A549 (cell line): Measurements from ENCODE around the gene SWI5. TPM values are rescaled to one million over a fixed set of nuclear protein-coding genes. Genes with fewer than 3 reads are reported as not detected.

ENCODE experiments used
- ATAC-seq, 2 experiments: fragments of 200-7000 bp in 1 of 2; fragments of >200 bp in 1 of 2; cut with Nextera tagmentation in 1 of 2; cut with Tn5 transposase in 1 of 2; 3 replicates each; pipeline versions ENCODE4 v1.8.0 to v1.9.1; 2018 to 2020; ENCODE audit warnings: mild to moderate bottlenecking in 1 of 2, moderate library complexity in 1 of 2
- CTCF ChIA-PET: fragments of 300-600 bp; sonication (Branson Sonifier 250); formaldehyde crosslinking; extraction: SDS; loops from one replicate; lab custom pipeline; 2021; ENCODE audit warnings: antibody characterized with exemption, inconsistent platforms; lab: Yijun Ruan, JAX
- POLR2A ChIA-PET: fragments of 350-600 bp; formaldehyde crosslinking; extraction: SDS; loops from one replicate; lab custom pipeline; 2021; ENCODE audit warnings: antibody characterized with exemption, inconsistent platforms; lab: Yijun Ruan, JAX
- DNase-seq, 2 experiments: peaks; one replicate each; pipeline versions ENCODE4 v3.0.0 to v3.0.0-alpha.2; 2011 to 2016; ENCODE audit warnings: low read depth in 1 of 2, low spot score in 1 of 2
- FAIRE-seq: peaks from 2 replicates; lab custom pipeline; 2011; peaks lifted over from hg19 to GRCh38; lab: Jason Lieb, UNC
- H3K27ac ChIP-seq, 2 experiments: fragments of >200 bp; sonication (Bioruptor Twin); formaldehyde crosslinking; 3 replicates each; pipeline ENCODE4 v1.5.1; 2016 to 2017
- H3K4me1 ChIP-seq: fragments of >200 bp; sonication (Bioruptor Twin); formaldehyde crosslinking; 3 replicates; pipeline ENCODE4 v1.6.1; 2016
- H3K4me2 ChIP-seq: fragments of >200 bp; sonication (Bioruptor Twin); formaldehyde crosslinking; 3 replicates; pipeline ENCODE4 v1.6.1; 2016
- H3K4me3 ChIP-seq: fragments of >200 bp; sonication (Bioruptor Twin); formaldehyde crosslinking; 3 replicates; pipeline ENCODE4 v1.5.1; 2016
- H3K9me3 ChIP-seq: fragments of >200 bp; sonication (Bioruptor Twin); formaldehyde crosslinking; 3 replicates; pipeline ENCODE4 v1.6.1; 2016
- BHLHE40 ChIP-seq: IDR thresholded peaks from 2 replicates; pipeline ENCODE4 v1.6.1; 2012; ENCODE audit warnings: low read depth, low read length, inconsistent platforms
- CHD2 ChIP-seq: fragments of 150-350 bp; IDR thresholded peaks from 2 replicates; pipeline ENCODE4 v1.6.1; 2014; ENCODE audit warnings: low read length; ENCODE audit not compliant: partially characterized antibody
- ESRRA ChIP-seq: fragments of 150-350 bp; IDR thresholded peaks from 2 replicates; pipeline ENCODE4 v1.6.1; 2014; ENCODE audit warnings: mild to moderate bottlenecking, low read length, borderline replicate concordance
- FOSB ChIP-seq: fragments of 250-450 bp; sonication (Bioruptor Pico); IDR thresholded peaks from 2 replicates; pipeline ENCODE4 v1.5.0; 2020; ENCODE audit warnings: mild to moderate bottlenecking, moderate library complexity
- FOSL2 ChIP-seq, 2 experiments: fragments of 450-650 bp in 1 of 2; fragments of >200 bp in 1 of 2; sonication (Bioruptor Twin) in 1 of 2; formaldehyde crosslinking; IDR thresholded peaks; 2 replicates each; pipeline versions ENCODE4 v1.5.0 to v1.6.1; 2016 to 2020; ENCODE audit warnings: mild to moderate bottlenecking in 1 of 2, moderate library complexity in 1 of 2
- FOXS1 ChIP-seq: fragments of 250-450 bp; sonication (Bioruptor Pico); IDR thresholded peaks from 2 replicates; pipeline ENCODE4 v1.5.0; 2020; ENCODE audit warnings: mild to moderate bottlenecking, moderate library complexity
- HES2 ChIP-seq: fragments of >200 bp; sonication (Bioruptor Twin); formaldehyde crosslinking; IDR thresholded peaks from 2 replicates; pipeline ENCODE4 v1.6.1; 2016
- HMGXB4 ChIP-seq: fragments of 250-450 bp; sonication (Bioruptor Pico); IDR thresholded peaks from 2 replicates; pipeline ENCODE4 v1.5.0; 2021; ENCODE audit warnings: mild to moderate bottlenecking, moderate library complexity, borderline replicate concordance
- JUN ChIP-seq, 2 experiments: fragments of >200 bp; sonication (Bioruptor Twin); formaldehyde crosslinking; IDR thresholded peaks; 2 replicates in 1 of 2; 3 replicates in 1 of 2; pipeline ENCODE4 v1.6.1; 2016 to 2017
- KDM1A ChIP-seq: fragments of 200-600 bp; sonication (generic); IDR thresholded peaks from 2 replicates; pipeline ENCODE4 v1.6.1; 2016; ENCODE audit warnings: low read depth, mild to moderate bottlenecking
- MAFK ChIP-seq: fragments of 450-650 bp; IDR thresholded peaks from 2 replicates; pipeline ENCODE4 v1.6.1; 2014; ENCODE audit not compliant: partially characterized antibody
- MAX ChIP-seq: IDR thresholded peaks from 2 replicates; pipeline ENCODE4 v1.6.1; 2012
- POLR2AphosphoS2 ChIP-seq: conservative IDR thresholded peaks from 2 replicates; pipeline ENCODE4 v1.6.1; 2012; ENCODE audit warnings: low read length, improper control_type of control experiment, inconsistent platforms
- TP53 ChIP-seq: fragments of 250-450 bp; sonication (Bioruptor Pico); IDR thresholded peaks from 2 replicates; pipeline ENCODE4 v1.5.0; 2021; ENCODE audit warnings: mild to moderate bottlenecking, moderate library complexity
- WGBS: methylation state at CpG from one replicate; pipeline ENCODE4 v1.1.6; 2017; ENCODE audit errors: missing lambda C conversion rate; 5-methylcytosine and 5-hydroxymethylcytosine counted together
- polyA plus RNA-seq, 4 experiments: library from polyadenylated mRNA; depleted of rRNA in 3 of 4; stranded (reverse); fragments of >200 nt; fragmentation: RNase III in 1 of 4; extraction: RNeasy Plus Mini Kit Qiagen cat#74134 plus additional on column Dnase treatment in 1 of 4; gene quantifications; 2 replicates in 3 of 4; 3 replicates in 1 of 4; pipeline ENCODE4 v1.2.3, GENCODE V29; 2011 to 2017
- TF ChIP-seq, protein P1 (sequence below): fragments of 450-650 bp; IDR thresholded peaks from 2 replicates; pipeline ENCODE4 v1.6.1; 2014; ENCODE audit warnings: antibody characterized with exemption
- TF ChIP-seq, protein P2 (sequence below): fragments of >200 bp; sonication (Bioruptor Twin); formaldehyde crosslinking; IDR thresholded peaks from 3 replicates; pipeline ENCODE4 v1.5.1; 2016

The SWI5 gene
- polyA plus RNA-seq, 2 of the 4 experiments (the other 2 are of a cell fraction) = 45.3 to 66.8 TPM

DNA sequence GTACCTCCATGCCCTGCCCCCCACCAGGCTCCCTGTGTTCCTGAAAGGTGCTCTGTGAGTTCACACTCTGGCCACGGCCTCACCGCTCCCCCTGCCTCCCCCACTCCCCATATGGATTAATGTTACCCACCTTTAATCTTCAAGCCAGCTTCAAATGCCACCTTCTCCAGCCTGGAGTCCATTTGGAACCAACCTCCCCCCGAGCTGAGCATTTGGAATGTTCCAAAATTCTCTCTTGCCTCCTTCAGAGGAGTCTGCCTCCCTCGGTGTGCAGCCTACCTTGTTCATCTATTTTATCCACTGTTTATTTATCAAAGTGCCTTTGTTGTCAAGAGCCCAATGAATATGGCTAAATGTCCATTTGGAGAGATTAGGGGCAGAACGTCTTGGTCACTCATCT is 4.6 kb upstream of the SWI5 start (continued):
- TF ChIP-seq JUN (IDR thresholded peaks at IDR 0.05) = no peak
- no peak for TF ChIP-seq BHLHE40
- no peak for TF ChIP-seq POLR2AphosphoS2
- no peak for TF ChIP-seq MAFK
- TF ChIP-seq TP53 = no peak

GRCh38 chr9:128274245-128274644 is 1.8 kb upstream of the SWI5 start:
- ChIA-PET POLR2A (no interaction called here), CTCF (interaction anchor here (1.2 to 2.6 kb wide), 3 partner anchors 12 to 21 kb away, joined by 4 to 10 read pairs (median 6); no protein-coding TSS in a partner anchor)
- FAIRE-seq (no peak), ATAC-seq (no peak), DNase-seq (no peak)
- TF ChIP-seq HES2 (no peak), FOSL2 (IDR thresholded peaks at IDR 0.05) (no peak), FOSL2 (CRISPR knock-in tag; IDR thresholded peaks at IDR 0.05) (no peak), POLR2AphosphoS2 (no peak), ESRRA (no peak)
- Histone ChIP-seq H3K4me3 (no peak overlapping the region), H3K9me3 (no peaks in the 10 kb centered on the region), H3K4me2 (peak overlapping the region; percentile 84), H3K27ac (no peak overlapping the region), H3K4me1 (peaks cover 12% of the 10 kb centered on the region; the same call in 2 of the 3 replicates)
- WGBS = 72% methylated on average over 8 of the region's 8 CpGs

DNA sequence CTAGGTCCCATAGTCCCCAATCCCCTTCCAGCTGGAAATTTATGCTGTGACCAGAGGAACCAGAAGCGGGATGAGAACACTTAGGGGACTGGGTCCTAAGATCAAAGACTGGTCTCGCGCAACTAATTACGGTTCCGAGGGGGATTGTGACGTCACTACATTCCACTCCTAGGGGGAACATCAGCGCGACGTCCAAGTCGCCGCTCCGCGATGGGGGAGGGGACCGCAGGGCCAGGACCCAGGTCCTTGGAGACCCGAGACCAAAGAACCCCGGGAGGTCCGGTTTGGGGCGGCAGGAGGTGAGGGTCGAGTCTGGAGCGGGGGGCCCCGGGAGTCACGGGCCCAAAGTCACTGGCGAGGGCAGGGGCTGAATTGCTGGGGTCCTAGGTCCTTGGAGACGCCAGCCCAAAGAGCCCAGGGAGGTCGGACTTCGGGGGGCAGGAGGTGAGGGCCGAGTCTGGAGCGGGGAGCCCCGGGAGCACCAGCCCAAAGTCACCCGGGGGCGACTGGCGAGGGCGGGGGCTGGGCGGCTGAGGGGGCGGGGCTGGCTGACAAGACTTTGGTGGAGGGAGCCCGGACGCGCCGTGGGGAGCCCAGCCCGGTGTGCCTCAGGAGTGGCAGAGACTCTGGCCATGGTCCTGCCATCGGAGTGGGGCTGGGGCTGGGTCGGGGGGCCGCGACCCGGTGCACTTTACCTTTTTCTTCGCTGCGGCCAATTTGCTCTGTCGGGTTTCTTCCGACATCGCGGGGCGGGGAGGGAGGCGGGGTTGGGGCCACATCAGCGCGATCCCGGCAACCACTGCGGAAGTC is 673 bp upstream of the SWI5 start, which contains the start of gene GOLGA2:
TSS of gene GOLGA2 (minus strand) at position 810 of the 810 bp plus-strand sequence. CDS start at position 779, 31 bp downstream.
- ATAC-seq = peak; percentile 85 to 91
- WGBS = 3% methylated on average over 27 of the region's 57 CpGs
- H3K4me3 ChIP-seq = peak within 1 kb of the TSS; percentile 95
- TF ChIP-seq KDM1A = no peak
- TF ChIP-seq, protein P1, sequence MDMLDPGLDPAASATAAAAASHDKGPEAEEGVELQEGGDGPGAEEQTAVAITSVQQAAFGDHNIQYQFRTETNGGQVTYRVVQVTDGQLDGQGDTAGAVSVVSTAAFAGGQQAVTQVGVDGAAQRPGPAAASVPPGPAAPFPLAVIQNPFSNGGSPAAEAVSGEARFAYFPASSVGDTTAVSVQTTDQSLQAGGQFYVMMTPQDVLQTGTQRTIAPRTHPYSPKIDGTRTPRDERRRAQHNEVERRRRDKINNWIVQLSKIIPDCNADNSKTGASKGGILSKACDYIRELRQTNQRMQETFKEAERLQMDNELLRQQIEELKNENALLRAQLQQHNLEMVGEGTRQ = no peak
- TF ChIP-seq CHD2 = peak; percentile 5
- TF ChIP-seq HMGXB4 = no peak
- peak in 1 of 2 experiments; percentile 8; a peak in 3 of 5 replicates for TF ChIP-seq JUN (IDR thresholded peaks at IDR 0.05)
- TF ChIP-seq, all 56 proteins: peak for 2
- DNase-seq = peak in 1 of 2 experiments; percentile 68
- POLR2A ChIA-PET = interaction anchor here (0.5 to 1.2 kb wide), 16 partner anchors 11 to 675 kb away, joined by 3 to 19 read pairs (median 4); partner anchors contain the start of genes BBLN and URM1
- Histone ChIP-seq H3K4me2 (peak within 1 kb of the TSS; percentile 95), H3K27ac (peak within 1 kb of the TSS; percentile 94), H3K9me3 (no peaks in the 10 kb centered on the region), H3K4me1 (peaks cover 12% of the 10 kb centered on the region; the same call in 2 of the 3 replicates)
- FAIRE-seq = no peak
- CTCF ChIA-PET = interaction anchor here (0.7 to 2.6 kb wide), 8 partner anchors 15 to 87 kb away, joined by 3 to 10 read pairs (median 4); partner anchors contain the start of gene SLC27A4

- peak overlapping the region; percentile 87 to 93 for H3K27ac ChIP-seq
- ATAC-seq (peak; percentile 58 to 64), FAIRE-seq (no peak), DNase-seq (peak in 1 of 2 experiments; percentile 51)
- H3K4me1 ChIP-seq = peaks cover 12% of the 10 kb centered on the region; the same call in 2 of the 3 replicates
- H3K9me3 ChIP-seq = no peaks in the 10 kb centered on the region
- ChIA-PET POLR2A (interaction anchor here (0.8 to 1.2 kb wide), 8 partner anchors 10 to 117 kb away, joined by 3 to 19 read pairs (median 6); partner anchors contain the start of genes BBLN and URM1), CTCF (interaction anchor here (0.9 to 2.0 kb wide), 6 partner anchors 15 to 85 kb away, joined by 3 to 10 read pairs (median 4); partner anchors contain the start of gene SLC27A4)
- H3K4me2 ChIP-seq = peak overlapping the region; percentile 95
- TF ChIP-seq HMGXB4 = no peak
- no peak for TF ChIP-seq FOSB (CRISPR knock-in tag)
- TF ChIP-seq, protein P2, sequence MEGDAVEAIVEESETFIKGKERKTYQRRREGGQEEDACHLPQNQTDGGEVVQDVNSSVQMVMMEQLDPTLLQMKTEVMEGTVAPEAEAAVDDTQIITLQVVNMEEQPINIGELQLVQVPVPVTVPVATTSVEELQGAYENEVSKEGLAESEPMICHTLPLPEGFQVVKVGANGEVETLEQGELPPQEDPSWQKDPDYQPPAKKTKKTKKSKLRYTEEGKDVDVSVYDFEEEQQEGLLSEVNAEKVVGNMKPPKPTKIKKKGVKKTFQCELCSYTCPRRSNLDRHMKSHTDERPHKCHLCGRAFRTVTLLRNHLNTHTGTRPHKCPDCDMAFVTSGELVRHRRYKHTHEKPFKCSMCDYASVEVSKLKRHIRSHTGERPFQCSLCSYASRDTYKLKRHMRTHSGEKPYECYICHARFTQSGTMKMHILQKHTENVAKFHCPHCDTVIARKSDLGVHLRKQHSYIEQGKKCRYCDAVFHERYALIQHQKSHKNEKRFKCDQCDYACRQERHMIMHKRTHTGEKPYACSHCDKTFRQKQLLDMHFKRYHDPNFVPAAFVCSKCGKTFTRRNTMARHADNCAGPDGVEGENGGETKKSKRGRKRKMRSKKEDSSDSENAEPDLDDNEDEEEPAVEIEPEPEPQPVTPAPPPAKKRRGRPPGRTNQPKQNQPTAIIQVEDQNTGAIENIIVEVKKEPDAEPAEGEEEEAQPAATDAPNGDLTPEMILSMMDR = no peak
- no peak for TF ChIP-seq FOXS1 (CRISPR knock-in tag)
- TF ChIP-seq MAX = no peak
- peak overlapping the region; percentile 76 for H3K4me3 ChIP-seq
- WGBS = 21% methylated on average over 23 of the region's 23 CpGs
These were observed 646 bp downstream of the SWI5 start for GRCh38 chr9:128276574-128277270.
